GM19240 (cell line): ENCODE data around the gene PHF19.

Experiments used
- DNase-seq: peaks from one replicate; pipeline ENCODE4 v3.0.0; 2011; ENCODE audit warnings: low spot score; ENCODE audit not compliant: insufficient read length

Gene PHF19

GRCh38 chr9:120815075-120815474, 61.9 kb downstream of the PHF19 start:
- no peak for DNase-seq

- no peak for DNase-seq
Observed at GRCh38 chr9:120808931-120809330, 68.1 kb downstream of the PHF19 start.

- no peak for DNase-seq
Observed at GRCh38 chr9:120807607-120808379, 69.2 kb downstream of the PHF19 start.
